H1 (cell line): ENCODE data around the gene SLC34A1. TPM values are rescaled to one million over a fixed set of nuclear protein-coding genes. Genes with fewer than 3 reads are reported as not detected.
A peak's percentile ranks its signal among the peaks of the same experiment; 100 is the strongest.

Experiments used
- CTCF ChIA-PET: fragments of 300-600 bp; sonication (Branson Sonifier 250); formaldehyde crosslinking; loops from one replicate; lab custom pipeline; 2021; ENCODE audit not compliant: partially characterized antibody; lab: Charles Lee
- POLR2A ChIA-PET: fragments of 300-600 bp; sonication (Branson Sonifier 250); formaldehyde crosslinking; loops from one replicate; lab custom pipeline; 2021; ENCODE audit warnings: inconsistent platforms; ENCODE audit not compliant: partially characterized antibody; lab: Charles Lee
- DNase-seq, 2 experiments: peaks; one replicate each; pipeline versions ENCODE4 v3.0.0 to v3.0.0-alpha.2; 2010 to 2022; ENCODE audit warnings: low spot score in 2 of 2, low read depth in 1 of 2, mixed read lengths in 1 of 2
- FAIRE-seq: peaks from 2 replicates; lab custom pipeline; 2011; peaks lifted over from hg19 to GRCh38; lab: Jason Lieb, UNC
- H2AFZ ChIP-seq: 2 replicates; pipeline ENCODE4 v1.8.1; 2012; ENCODE audit warnings: low read length, inconsistent platforms
- H2AK5ac ChIP-seq: 2 replicates; pipeline ENCODE4 v1.6.1; 2013; ENCODE audit warnings: low read depth, low read length
- H2BK120ac ChIP-seq: replicated peaks from 2 replicates; pipeline ENCODE3; 2013; ENCODE audit warnings: low read depth, low read length, inconsistent platforms
- H2BK12ac ChIP-seq: 2 replicates; pipeline ENCODE4 v1.6.1; 2013; ENCODE audit warnings: low read depth, low read length
- H2BK15ac ChIP-seq: 2 replicates; pipeline ENCODE4 v1.6.1; 2013; ENCODE audit warnings: low read length
- H2BK20ac ChIP-seq: 2 replicates; pipeline ENCODE4 v1.6.1; 2013; ENCODE audit warnings: low read length
- H2BK5ac ChIP-seq: 2 replicates; pipeline ENCODE4 v1.6.1; 2013; ENCODE audit warnings: low read depth, low read length
- H3K14ac ChIP-seq: 2 replicates; pipeline ENCODE4 v1.6.1; 2013; ENCODE audit warnings: inconsistent platforms; ENCODE audit not compliant: insufficient read length
- H3K18ac ChIP-seq: 2 replicates; pipeline ENCODE4 v1.6.1; 2013; ENCODE audit warnings: low read length; ENCODE audit errors: extremely low read depth
- H3K23ac ChIP-seq: 2 replicates; pipeline ENCODE4 v1.6.1; 2013; ENCODE audit warnings: inconsistent platforms; ENCODE audit not compliant: insufficient read length
- H3K23me2 ChIP-seq: 2 replicates; pipeline ENCODE4 v1.6.1; 2013; ENCODE audit warnings: low read depth, low read length
- H3K27ac ChIP-seq: 2 replicates; pipeline ENCODE4 v1.6.1; 2011; ENCODE audit warnings: low read depth, low read length, inconsistent platforms
- H3K27me3 ChIP-seq, 4 experiments: replicated peaks in 1 of 4; 1 replicate in 1 of 4; 2 replicates in 3 of 4; pipeline versions ENCODE4 v1.6.1 to v1.8.1; 2011 to 2013; ENCODE audit warnings: low read length in 3 of 4, mild to moderate bottlenecking in 3 of 4, inconsistent platforms in 2 of 4, mixed read lengths in 2 of 4, moderate library complexity in 1 of 4; ENCODE audit not compliant: control insufficient read depth in 3 of 4, insufficient read depth in 3 of 4; ENCODE audit errors: extremely low read depth in 1 of 4
- H3K36me3 ChIP-seq, 4 experiments: 2 replicates each; pipeline versions ENCODE4 v1.6.1 to v1.8.1; 2011 to 2013; ENCODE audit warnings: mild to moderate bottlenecking in 4 of 4, low read length in 3 of 4, moderate library complexity in 2 of 4, control low read depth in 1 of 4, inconsistent platforms in 1 of 4; ENCODE audit not compliant: insufficient read depth in 4 of 4, control insufficient read depth in 2 of 4
- H3K4ac ChIP-seq: replicated peaks from 2 replicates; pipeline ENCODE3; 2013; ENCODE audit warnings: low read length, low read depth, mixed read lengths, inconsistent platforms; ENCODE audit not compliant: insufficient read length
- H3K4me1 ChIP-seq, 4 experiments: replicated peaks in 1 of 4; 1 replicate in 1 of 4; 2 replicates in 3 of 4; pipeline versions ENCODE4 v1.6.1 to v1.8.1; 2011 to 2013; ENCODE audit warnings: low read length in 3 of 4, inconsistent platforms in 2 of 4, mixed read lengths in 1 of 4; ENCODE audit not compliant: insufficient read depth in 4 of 4, control insufficient read depth in 3 of 4
- H3K4me2 ChIP-seq, 2 experiments: 2 replicates each; pipeline versions ENCODE4 v1.6.1 to v1.8.1; 2011 to 2013; ENCODE audit warnings: low read depth in 2 of 2, low read length in 2 of 2, control low read depth in 1 of 2, inconsistent platforms in 1 of 2, mild to moderate bottlenecking in 1 of 2; ENCODE audit not compliant: insufficient read depth in 1 of 2
- H3K4me3 ChIP-seq, 4 experiments: fragments of 200-600, 300-600 bp in 1 of 4; sonication (generic), shearing (Covaris generic), sonication (Bioruptor Twin) in 1 of 4; 2 replicates each; pipeline versions ENCODE4 v1.5.1 to v1.8.1; 2011 to 2016; ENCODE audit warnings: low read length in 4 of 4, low read depth in 3 of 4, control low read depth in 2 of 4, inconsistent platforms in 2 of 4, mild to moderate bottlenecking in 2 of 4, mixed read lengths in 1 of 4, moderate library complexity in 1 of 4; ENCODE audit not compliant: insufficient read depth in 2 of 4; ENCODE audit errors: extremely low read depth in 1 of 4
- H3K56ac ChIP-seq: replicated peaks from 2 replicates; pipeline ENCODE3; 2013; ENCODE audit warnings: low read depth, mild to moderate bottlenecking, mixed read lengths, low read length, inconsistent platforms; ENCODE audit not compliant: insufficient read length
- H3K79me1 ChIP-seq: 2 replicates; pipeline ENCODE4 v1.6.1; 2013; ENCODE audit warnings: low read depth, low read length, control low read depth
- H3K79me2 ChIP-seq, 2 experiments: 2 replicates each; pipeline versions ENCODE4 v1.6.1 to v1.8.1; 2012 to 2013; ENCODE audit warnings: low read length in 2 of 2, mild to moderate bottlenecking in 2 of 2, inconsistent platforms in 1 of 2; ENCODE audit not compliant: insufficient read depth in 2 of 2, control insufficient read depth in 1 of 2
- H3K9ac ChIP-seq, 4 experiments: replicated peaks in 1 of 4; 1 replicate in 1 of 4; 2 replicates in 3 of 4; pipeline versions ENCODE4 v1.6.1 to v1.8.1; 2011 to 2013; ENCODE audit warnings: low read depth in 3 of 4, low read length in 3 of 4, control low read depth in 2 of 4, mild to moderate bottlenecking in 2 of 4, moderate library complexity in 2 of 4, inconsistent platforms in 1 of 4; ENCODE audit errors: extremely low read depth in 1 of 4
- H3K9me3 ChIP-seq, 2 experiments: 2 replicates each; pipeline versions ENCODE4 v1.6.1 to v1.8.1; 2012 to 2013; ENCODE audit warnings: mild to moderate bottlenecking in 2 of 2, moderate library complexity in 2 of 2, control low read depth in 1 of 2, inconsistent platforms in 1 of 2, low read depth in 1 of 2, low read length in 1 of 2, mixed read lengths in 1 of 2; ENCODE audit not compliant: insufficient read depth in 2 of 2
- H4K20me1 ChIP-seq, 2 experiments: replicated peaks in 1 of 2; 2 replicates each; pipeline versions ENCODE3 to v1.8.1; 2011 to 2013; ENCODE audit warnings: inconsistent platforms in 2 of 2, low read length in 2 of 2, mild to moderate bottlenecking in 1 of 2; ENCODE audit not compliant: insufficient read depth in 2 of 2, control insufficient read depth in 1 of 2
- H4K5ac ChIP-seq: 2 replicates; pipeline ENCODE4 v1.6.1; 2013; ENCODE audit warnings: low read length, low read depth, mixed read lengths, inconsistent platforms; ENCODE audit not compliant: insufficient read length
- H4K8ac ChIP-seq: 2 replicates; pipeline ENCODE4 v1.8.0; 2013; ENCODE audit warnings: mild to moderate bottlenecking, moderate library complexity, low read length, inconsistent platforms; ENCODE audit not compliant: insufficient read depth; ENCODE audit errors: extremely low read depth
- H4K91ac ChIP-seq: replicated peaks from 2 replicates; pipeline ENCODE3; 2013; ENCODE audit warnings: low read length, mixed read lengths, inconsistent platforms; ENCODE audit not compliant: insufficient read length
- BRCA1 ChIP-seq: IDR thresholded peaks from 2 replicates; pipeline ENCODE4 v1.6.1; 2012; ENCODE audit warnings: low read depth, low read length, improper control_type of control experiment
- CBX8 ChIP-seq: fragments of 300-800, 300-1000 bp; sonication (generic); IDR thresholded peaks from 2 replicates; pipeline ENCODE4 v1.7.1; 2016; ENCODE audit warnings: low read depth, low read length, borderline replicate concordance
- CHD1 ChIP-seq: IDR thresholded peaks from 2 replicates; pipeline ENCODE4 v1.6.1; 2012; ENCODE audit warnings: low read depth, low read length, improper control_type of control experiment
- EP300 ChIP-seq, 2 experiments: IDR thresholded peaks; 1 replicate in 1 of 2; 2 replicates in 1 of 2; pipeline ENCODE4 v1.6.1; 2011 to 2012; ENCODE audit warnings: low read depth in 2 of 2, low read length in 2 of 2, mild to moderate bottlenecking in 2 of 2, borderline replicate concordance in 1 of 2, inconsistent platforms in 1 of 2, moderate library complexity in 1 of 2
- FOSL1 ChIP-seq: IDR thresholded peaks from 2 replicates; pipeline ENCODE4 v1.6.1; 2011; ENCODE audit warnings: mild to moderate bottlenecking, low read depth, low read length, moderate library complexity; ENCODE audit not compliant: insufficient read depth
- GTF2F1 ChIP-seq: IDR thresholded peaks from 2 replicates; pipeline ENCODE4 v1.6.1; 2012; ENCODE audit warnings: low read depth, low read length, improper control_type of control experiment, borderline replicate concordance
- JUND ChIP-seq: IDR thresholded peaks from 2 replicates; pipeline ENCODE4 v1.6.1; 2011; ENCODE audit warnings: mild to moderate bottlenecking, improper control_type of control experiment, low read length
- RBBP5 ChIP-seq: IDR thresholded peaks from 2 replicates; pipeline ENCODE4 v1.7.1; 2012; ENCODE audit warnings: low read depth, mild to moderate bottlenecking, inconsistent platforms, low read length, moderate library complexity, borderline replicate concordance
- RFX5 ChIP-seq: IDR thresholded peaks from 2 replicates; pipeline ENCODE4 v1.6.1; 2011; ENCODE audit warnings: low read depth, low read length, improper control_type of control experiment, borderline replicate concordance
- SIRT6 ChIP-seq: IDR thresholded peaks from one replicate; pipeline ENCODE4 v1.7.1; 2012; ENCODE audit warnings: low read length, inconsistent platforms
- SIX5 ChIP-seq: IDR thresholded peaks from 2 replicates; pipeline ENCODE4 v1.6.1; 2011; ENCODE audit warnings: mild to moderate bottlenecking, low read depth, low read length
- TAF1 ChIP-seq: IDR thresholded peaks from 2 replicates; pipeline ENCODE4 v1.6.1; 2011; ENCODE audit warnings: mild to moderate bottlenecking, low read depth, low read length
- TBP ChIP-seq: IDR thresholded peaks from 2 replicates; pipeline ENCODE4 v1.6.1; 2011; ENCODE audit warnings: low read depth, low read length, improper control_type of control experiment
- WGBS, 2 experiments: shearing (Covaris generic) in 1 of 2; methylation state at CpG; one replicate each; pipeline versions ENCODE4 v1.1.6 to v1.1.7; 2013 to 2015; ENCODE audit warnings: low lambda C conversion rate in 2 of 2, mixed read lengths in 2 of 2, inconsistent platforms in 1 of 2, low coverage in 1 of 2, missing lambda C conversion rate in 1 of 2; ENCODE audit not compliant: insufficient replicate concordance in 2 of 2, insufficient coverage in 1 of 2, insufficient read length in 1 of 2; ENCODE audit errors: extremely low coverage in 1 of 2, missing lambda C conversion rate in 1 of 2; 5-methylcytosine and 5-hydroxymethylcytosine counted together
- polyA plus RNA-seq, 7 experiments: library from polyadenylated mRNA; depleted of rRNA in 3 of 7; stranded (reverse) in 5 of 7; unstranded in 2 of 7; fragments of >200 nt in 5 of 7; fragments of 200-250 nt in 2 of 7; gene quantifications; 1 replicate in 5 of 7; 2 replicates in 1 of 7; 4 replicates in 1 of 7; pipeline versions ENCODE4 v1.2.1 to v1.2.3, GENCODE V29; 2011 to 2013; ENCODE audit warnings: missing spikeins in 2 of 7, mixed read lengths in 2 of 7
- total RNA-seq: library from RNA; stranded (reverse); fragmentation: NEBNext Ultra II Directional; extraction: Animal tissue kit (Norgen Biotek cat#: 25700); gene quantifications from 2 replicates; pipeline ENCODE4 v1.2.1, GENCODE V29; 2021
- TF ChIP-seq, protein P1 (sequence below): IDR thresholded peaks from 2 replicates; pipeline ENCODE4 v1.6.1; 2012; ENCODE audit warnings: inconsistent platforms

The SLC34A1 gene
- total and polyA plus RNA-seq, 2 of the 8 experiments (the other 6 are each of a cell fraction or from before 2014, with no cell fraction given) = not detected

DNA sequence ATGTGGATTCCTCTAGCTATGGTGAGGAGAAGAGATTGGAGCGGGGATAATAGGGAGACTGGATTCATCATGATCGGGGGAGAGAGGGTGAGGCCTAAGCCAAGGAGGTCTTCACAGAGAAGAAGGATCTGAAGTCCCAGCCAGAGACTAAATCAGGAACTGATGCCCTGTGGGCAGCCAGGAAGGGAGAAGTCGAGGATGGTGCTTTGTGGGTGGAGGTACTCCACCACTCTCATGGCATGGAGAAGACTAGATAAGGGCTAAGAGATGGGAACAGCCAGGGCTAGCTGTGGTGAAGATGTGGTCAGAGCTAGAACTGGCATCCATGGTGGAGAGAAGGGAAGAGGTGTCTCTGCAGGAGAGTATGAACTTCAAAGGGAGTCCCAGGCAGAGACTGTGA lies 29.5 kb upstream of the SLC34A1 start:
- Histone ChIP-seq H4K91ac (no peak overlapping the region), H3K36me3 (no peaks in the 10 kb centered on the region), H3K4me1 (peaks cover 0 to 10% (median 4%) of the 10 kb centered on the region in 4 experiments; a peak in 4 of 7 replicates), H3K4me3 (no peak overlapping the region), H4K5ac (no peak overlapping the region), H2AK5ac (no peak overlapping the region), H3K79me1 (peaks cover 12% of the 10 kb centered on the region; the same call in 1 of the 2 replicates), H4K8ac (no peak overlapping the region), H2BK12ac (peak overlapping the region; percentile 50; the same call in 1 of the 2 replicates), H3K27me3 (peaks cover 0 to 5% (median 0%) of the 10 kb centered on the region in 4 experiments; a peak in 2 of 7 replicates), H2BK120ac (no peak overlapping the region), H2BK20ac (no peak overlapping the region), H2AFZ (no peak overlapping the region), H3K23ac (no peak overlapping the region), H3K79me2 (peaks cover 10 to 16% of the 10 kb centered on the region in 2 experiments), H3K27ac (no peak overlapping the region), H4K20me1 (peaks cover 0 to 5% of the 10 kb centered on the region in 2 experiments), H3K9ac (no peak overlapping the region), H3K56ac (no peak overlapping the region), H3K4me2 (no peak overlapping the region), H3K18ac (no peak overlapping the region), H3K9me3 (no peaks in the 10 kb centered on the region), H2BK5ac (no peak overlapping the region), H3K23me2 (peaks cover 8% of the 10 kb centered on the region), H3K14ac (no peak overlapping the region), H2BK15ac (no peak overlapping the region), H3K4ac (no peak overlapping the region)
- FAIRE-seq = no peak
- POLR2A ChIA-PET = interaction anchor here (0.6 to 8.1 kb wide), 4 partner anchors 11 to 117 kb away, joined by 3 to 66 read pairs (median 4); no protein-coding TSS in a partner anchor
- WGBS, 2 experiments = 66% methylated on average over 3 of the region's 3 CpGs; no CpG with 5 or more reads in 1 of the 2 experiments
- no peak for DNase-seq
- CTCF ChIA-PET = interaction anchor here (3.1 to 11.2 kb wide), 2 partner anchors 14 to 19 kb away, joined by 11 to 142 read pairs; no protein-coding TSS in a partner anchor
- TF ChIP-seq, protein P1, sequence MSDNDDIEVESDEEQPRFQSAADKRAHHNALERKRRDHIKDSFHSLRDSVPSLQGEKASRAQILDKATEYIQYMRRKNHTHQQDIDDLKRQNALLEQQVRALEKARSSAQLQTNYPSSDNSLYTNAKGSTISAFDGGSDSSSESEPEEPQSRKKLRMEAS = no peak
- TF ChIP-seq RBBP5 (no peak), JUND (no peak), SIRT6 (no peak), RFX5 (no peak), TBP (no peak), GTF2F1 (no peak), SIX5 (no peak), EP300 (IDR thresholded peaks at IDR 0.05; ENCODE audit: borderline replicate concordance in 1 of 2, low read depth in 2 of 2, low read length in 2 of 2) (no peak), CBX8 (no peak), CHD1 (no peak), TAF1 (no peak), BRCA1 (no peak), FOSL1 (no peak)
